ENCODE measurements around the gene CDKN2B-AS1. TPM values are rescaled to one million over a fixed set of nuclear protein-coding genes. Genes with fewer than 3 reads are reported as not detected.

Gene CDKN2B-AS1
- total and polyA plus RNA-seq, 2 donors (not counting 1 experiment from before 2014, with no cell fraction given), result 1.3 to 2.5 TPM

GRCh38 chr9:22046243-22046885 lies 51.8 kb downstream of the CDKN2B-AS1 start:
- no peak overlapping the region for H3K9ac ChIP-seq (ENCODE audit: low read length)
- ChIA-PET CTCF (no interaction called here), POLR2A (no interaction called here)
- H3K27me3 ChIP-seq (replicated peaks in 1 of 4; ENCODE audit: control extremely low read depth in 1 of 4, control insufficient read depth in 3 of 4, insufficient read depth in 4 of 4, low read length in 3 of 4), result no peaks in the 10 kb centered on the region
- H3K27ac ChIP-seq (ENCODE audit: low read length in 2 of 2), result no peak overlapping the region
- H3K36me3 ChIP-seq (replicated peaks in 1 of 2; ENCODE audit: control extremely low read depth in 1 of 2, control insufficient read depth in 1 of 2, extremely low read depth in 1 of 2, insufficient read depth in 2 of 2, low read length in 1 of 2), result no peaks in the 10 kb centered on the region
- peaks cover 11 to 17% of the 10 kb centered on the region in 2 donors for H3K4me1 ChIP-seq (ENCODE audit: control insufficient read depth in 2 of 2, insufficient read depth in 2 of 2, low read length in 2 of 2)
- no peak for TF ChIP-seq CTCF (IDR thresholded peaks at IDR 0.05)
- Mint-ChIP-seq H3K27me3 (no peaks in the 10 kb centered on the region), H3K27ac (no peak overlapping the region), H3K9me3 (ENCODE audit: insufficient read depth) (no peaks in the 10 kb centered on the region), H3K4me1 (peaks cover 11% of the 10 kb centered on the region), H3K4me3 (no peak overlapping the region)
- no peak for DNase-seq
- ATAC-seq (ENCODE audit: low read depth), result no peak
- intact Hi-C loops (cut with micrococcal nuclease), result no loop called here
- no peak overlapping the region for H2AFZ ChIP-seq (ENCODE audit: insufficient read depth, low read depth, low read length, poor library complexity, severe bottlenecking)
- no peaks in the 10 kb centered on the region for H3K9me3 ChIP-seq (ENCODE audit: control extremely low read depth in 1 of 3, control insufficient read depth in 2 of 3, insufficient read depth in 1 of 3, low read length in 2 of 3)
- no peak overlapping the region for H3K4me3 ChIP-seq (ENCODE audit: control extremely low read depth in 1 of 5, extremely low read depth in 1 of 5, insufficient read depth in 1 of 5, low read depth in 2 of 5, low read length in 4 of 5)
- H3K79me2 ChIP-seq (ENCODE audit: control insufficient read depth, insufficient read depth, low read length), result no peaks in the 10 kb centered on the region
- no CpG with 5 or more reads among the region's 1 CpG for WGBS (ENCODE audit: insufficient coverage)
- no peaks in the 10 kb centered on the region for H4K20me1 ChIP-seq (ENCODE audit: control insufficient read depth, insufficient read depth, low read length, poor library complexity, severe bottlenecking)
- H3K4me2 ChIP-seq (replicated peaks; ENCODE audit: low read depth, low read length, poor library complexity, severe bottlenecking), result no peak overlapping the region

- H2AFZ ChIP-seq (ENCODE audit: insufficient read depth, low read depth, low read length, poor library complexity, severe bottlenecking), result no peak overlapping the region
- H4K20me1 ChIP-seq (ENCODE audit: control insufficient read depth, insufficient read depth, low read length, poor library complexity, severe bottlenecking), result no peaks in the 10 kb centered on the region
- H3K27me3 ChIP-seq (replicated peaks in 1 of 4; ENCODE audit: control extremely low read depth in 1 of 4, control insufficient read depth in 3 of 4, insufficient read depth in 4 of 4, low read length in 3 of 4), result no peaks in the 10 kb centered on the region
- DNase-seq (no peak), ATAC-seq (ENCODE audit: low read depth) (no peak)
- no peaks in the 10 kb centered on the region for H3K9me3 ChIP-seq (ENCODE audit: control extremely low read depth in 1 of 3, control insufficient read depth in 2 of 3, insufficient read depth in 1 of 3, low read length in 2 of 3)
- no peak overlapping the region for H3K9ac ChIP-seq (ENCODE audit: low read length)
- H3K79me2 ChIP-seq (ENCODE audit: control insufficient read depth, insufficient read depth, low read length), result no peaks in the 10 kb centered on the region
- H3K27me3 Mint-ChIP-seq, result no peaks in the 10 kb centered on the region
- H3K4me1 Mint-ChIP-seq, result peaks cover 19% of the 10 kb centered on the region
- POLR2A ChIA-PET, result no interaction called here
- H3K4me1 ChIP-seq (ENCODE audit: control insufficient read depth in 2 of 2, insufficient read depth in 2 of 2, low read length in 2 of 2), result peaks cover 17 to 23% of the 10 kb centered on the region in 2 donors
- no peak overlapping the region for H3K4me3 Mint-ChIP-seq
- no peaks in the 10 kb centered on the region for H3K36me3 ChIP-seq (replicated peaks in 1 of 2; ENCODE audit: control extremely low read depth in 1 of 2, control insufficient read depth in 1 of 2, extremely low read depth in 1 of 2, insufficient read depth in 2 of 2, low read length in 1 of 2)
- no peak overlapping the region for H3K27ac Mint-ChIP-seq
- CTCF ChIA-PET, result interaction anchor here (0.6 to 2.3 kb wide), 3 partner anchors 9 to 234 kb away, joined by 3 to 13 read pairs (median 3); no protein-coding TSS in a partner anchor
- no peak overlapping the region for H3K27ac ChIP-seq (ENCODE audit: low read length in 2 of 2)
- no peaks in the 10 kb centered on the region for H3K9me3 Mint-ChIP-seq (ENCODE audit: insufficient read depth)
- TF ChIP-seq EZH2 (IDR thresholded peaks at IDR 0.05; ENCODE audit: borderline replicate concordance, insufficient read depth, low read depth, low read length, poor library complexity, severe bottlenecking), result no peak
- no peak for TF ChIP-seq CTCF (IDR thresholded peaks at IDR 0.05)
- no peak overlapping the region for H3K4me3 ChIP-seq (ENCODE audit: control extremely low read depth in 1 of 5, extremely low read depth in 1 of 5, insufficient read depth in 1 of 5, low read depth in 2 of 5, low read length in 4 of 5)
- 94% methylated on average over 2 of the region's 2 CpGs for WGBS (ENCODE audit: insufficient coverage)
- no peak overlapping the region for H3K4me2 ChIP-seq (replicated peaks; ENCODE audit: low read depth, low read length, poor library complexity, severe bottlenecking)
- intact Hi-C loops (cut with micrococcal nuclease), result no loop called here
These were observed 53.0 kb downstream of the CDKN2B-AS1 start for GRCh38 chr9:22047596-22047995.
